A549 (cell line): ENCODE measurements around the gene ATAD5. TPM values are rescaled to one million over a fixed set of nuclear protein-coding genes. Genes with fewer than 3 reads are reported as not detected.
A peak's percentile ranks its signal among the peaks of the same experiment; 100 is the strongest.

ENCODE experiments used
- ATAC-seq, 2 experiments: fragments of 200-7000 bp in 1 of 2; fragments of >200 bp in 1 of 2; cut with Nextera tagmentation in 1 of 2; cut with Tn5 transposase in 1 of 2; 3 replicates each; pipeline versions ENCODE4 v1.8.0 to v1.9.1; 2018 to 2020; ENCODE audit warnings: mild to moderate bottlenecking in 1 of 2, moderate library complexity in 1 of 2
- CTCF ChIA-PET: fragments of 300-600 bp; sonication (Branson Sonifier 250); formaldehyde crosslinking; extraction: SDS; loops from one replicate; lab custom pipeline; 2021; ENCODE audit warnings: antibody characterized with exemption, inconsistent platforms; lab: Yijun Ruan, JAX
- POLR2A ChIA-PET: fragments of 350-600 bp; formaldehyde crosslinking; extraction: SDS; loops from one replicate; lab custom pipeline; 2021; ENCODE audit warnings: antibody characterized with exemption, inconsistent platforms; lab: Yijun Ruan, JAX
- DNase-seq, 2 experiments: peaks; one replicate each; pipeline versions ENCODE4 v3.0.0 to v3.0.0-alpha.2; 2011 to 2016; ENCODE audit warnings: low read depth in 1 of 2, low spot score in 1 of 2
- FAIRE-seq: peaks from 2 replicates; lab custom pipeline; 2011; peaks lifted over from hg19 to GRCh38; lab: Jason Lieb, UNC
- H3K27ac ChIP-seq, 2 experiments: fragments of >200 bp; sonication (Bioruptor Twin); formaldehyde crosslinking; 3 replicates each; pipeline ENCODE4 v1.5.1; 2016 to 2017
- H3K4me1 ChIP-seq: fragments of >200 bp; sonication (Bioruptor Twin); formaldehyde crosslinking; 3 replicates; pipeline ENCODE4 v1.6.1; 2016
- H3K4me2 ChIP-seq: fragments of >200 bp; sonication (Bioruptor Twin); formaldehyde crosslinking; 3 replicates; pipeline ENCODE4 v1.6.1; 2016
- H3K4me3 ChIP-seq: fragments of >200 bp; sonication (Bioruptor Twin); formaldehyde crosslinking; 3 replicates; pipeline ENCODE4 v1.5.1; 2016
- H3K9me3 ChIP-seq: fragments of >200 bp; sonication (Bioruptor Twin); formaldehyde crosslinking; 3 replicates; pipeline ENCODE4 v1.6.1; 2016
- CBX2 ChIP-seq: fragments of 200-600 bp; sonication (generic); IDR thresholded peaks from 2 replicates; pipeline ENCODE4 v1.6.1; 2016; ENCODE audit warnings: low read depth, mild to moderate bottlenecking, borderline replicate concordance
- FOSB ChIP-seq: fragments of 250-450 bp; sonication (Bioruptor Pico); IDR thresholded peaks from 2 replicates; pipeline ENCODE4 v1.5.0; 2020; ENCODE audit warnings: mild to moderate bottlenecking, moderate library complexity
- FOSL2 ChIP-seq, 2 experiments: fragments of 450-650 bp in 1 of 2; fragments of >200 bp in 1 of 2; sonication (Bioruptor Twin) in 1 of 2; formaldehyde crosslinking; IDR thresholded peaks; 2 replicates each; pipeline versions ENCODE4 v1.5.0 to v1.6.1; 2016 to 2020; ENCODE audit warnings: mild to moderate bottlenecking in 1 of 2, moderate library complexity in 1 of 2
- HDAC2 ChIP-seq: fragments of 200-600 bp; sonication (generic); IDR thresholded peaks from 2 replicates; pipeline ENCODE4 v1.6.1; 2016
- HES2 ChIP-seq: fragments of >200 bp; sonication (Bioruptor Twin); formaldehyde crosslinking; IDR thresholded peaks from 2 replicates; pipeline ENCODE4 v1.6.1; 2016
- HOXA7 ChIP-seq: fragments of 250-450 bp; sonication (Bioruptor Pico); IDR thresholded peaks from 2 replicates; pipeline ENCODE4 v1.5.0; 2020; ENCODE audit warnings: mild to moderate bottlenecking, moderate library complexity
- JUNB ChIP-seq: fragments of >200 bp; sonication (Bioruptor Twin); formaldehyde crosslinking; IDR thresholded peaks from 2 replicates; pipeline ENCODE4 v1.6.1; 2016
- KDM5A ChIP-seq: fragments of 200-600 bp; sonication (generic); IDR thresholded peaks from 2 replicates; pipeline ENCODE4 v1.6.1; 2016; ENCODE audit warnings: antibody characterized with exemption, mild to moderate bottlenecking
- MAFK ChIP-seq: fragments of 450-650 bp; IDR thresholded peaks from 2 replicates; pipeline ENCODE4 v1.6.1; 2014; ENCODE audit not compliant: partially characterized antibody
- MYC ChIP-seq: IDR thresholded peaks from 2 replicates; pipeline ENCODE4 v1.6.1; 2012; ENCODE audit warnings: mild to moderate bottlenecking, inconsistent platforms, low read length, improper control_type of control experiment, borderline replicate concordance
- PHF8 ChIP-seq: fragments of 200-600 bp; sonication (generic); IDR thresholded peaks from 2 replicates; pipeline ENCODE4 v1.6.1; 2016; ENCODE audit warnings: low read depth, mild to moderate bottlenecking, antibody characterized with exemption, moderate library complexity, borderline replicate concordance
- RARB ChIP-seq: fragments of 250-450 bp; sonication (Bioruptor Pico); IDR thresholded peaks from 2 replicates; pipeline ENCODE4 v1.8.0; 2021; ENCODE audit warnings: mild to moderate bottlenecking, moderate library complexity
- TP53 ChIP-seq: fragments of 250-450 bp; sonication (Bioruptor Pico); IDR thresholded peaks from 2 replicates; pipeline ENCODE4 v1.5.0; 2021; ENCODE audit warnings: mild to moderate bottlenecking, moderate library complexity
- ZC3H11A ChIP-seq: fragments of 450-650 bp; IDR thresholded peaks from 2 replicates; pipeline ENCODE4 v1.6.1; 2014; ENCODE audit warnings: antibody characterized with exemption, mild to moderate bottlenecking
- ZFP36 ChIP-seq: fragments of 450-650 bp; IDR thresholded peaks from 2 replicates; pipeline ENCODE4 v1.6.1; 2014; ENCODE audit warnings: borderline replicate concordance; ENCODE audit not compliant: partially characterized antibody
- WGBS: methylation state at CpG from one replicate; pipeline ENCODE4 v1.1.6; 2017; ENCODE audit errors: missing lambda C conversion rate; 5-methylcytosine and 5-hydroxymethylcytosine counted together
- polyA plus RNA-seq, 4 experiments: library from polyadenylated mRNA; depleted of rRNA in 3 of 4; stranded (reverse); fragments of >200 nt; fragmentation: RNase III in 1 of 4; extraction: RNeasy Plus Mini Kit Qiagen cat#74134 plus additional on column Dnase treatment in 1 of 4; gene quantifications; 2 replicates in 3 of 4; 3 replicates in 1 of 4; pipeline ENCODE4 v1.2.3, GENCODE V29; 2011 to 2017
- TF ChIP-seq, protein P1 (sequence below): fragments of 250-450 bp; sonication (Bioruptor Pico); IDR thresholded peaks from 2 replicates; pipeline ENCODE4 v1.5.0; 2021; ENCODE audit warnings: mild to moderate bottlenecking, moderate library complexity, borderline replicate concordance
- TF ChIP-seq, protein P2 (sequence below): IDR thresholded peaks from 2 replicates; pipeline ENCODE4 v1.6.1; 2012; ENCODE audit warnings: low read depth, borderline replicate concordance
- TF ChIP-seq, protein P3 (sequence below): fragments of >200 bp; sonication (Bioruptor Twin); formaldehyde crosslinking; IDR thresholded peaks from 3 replicates; pipeline ENCODE4 v1.5.1; 2016

The ATAD5 gene
- polyA plus RNA-seq, 2 of the 4 experiments (the other 2 are of a cell fraction), result 4.5 to 9.5 TPM

GRCh38 chr17:30869005-30869404 lies 37.2 kb downstream of the ATAD5 start:
- no peak overlapping the region for H3K27ac ChIP-seq
- ChIA-PET POLR2A (no interaction called here), CTCF (interaction anchor here (0.6 to 1.3 kb wide), 4 partner anchors 14 to 392 kb away, joined by 3 to 4 read pairs (median 3); partner anchors contain the start of gene GOSR1)
- no peaks in the 10 kb centered on the region for H3K4me1 ChIP-seq
- no peaks in the 10 kb centered on the region for H3K9me3 ChIP-seq
- DNase-seq (no peak), FAIRE-seq (no peak), ATAC-seq (no peak)
- WGBS, result 93% methylated on average over 6 of the region's 6 CpGs
- no peak overlapping the region for H3K4me3 ChIP-seq
- no peak for TF ChIP-seq JUNB
- TF ChIP-seq HES2, result no peak
- TF ChIP-seq HDAC2, result no peak
- TF ChIP-seq MYC, result no peak
- TF ChIP-seq MAFK, result peak; percentile 82
- no peak overlapping the region for H3K4me2 ChIP-seq

DNA sequence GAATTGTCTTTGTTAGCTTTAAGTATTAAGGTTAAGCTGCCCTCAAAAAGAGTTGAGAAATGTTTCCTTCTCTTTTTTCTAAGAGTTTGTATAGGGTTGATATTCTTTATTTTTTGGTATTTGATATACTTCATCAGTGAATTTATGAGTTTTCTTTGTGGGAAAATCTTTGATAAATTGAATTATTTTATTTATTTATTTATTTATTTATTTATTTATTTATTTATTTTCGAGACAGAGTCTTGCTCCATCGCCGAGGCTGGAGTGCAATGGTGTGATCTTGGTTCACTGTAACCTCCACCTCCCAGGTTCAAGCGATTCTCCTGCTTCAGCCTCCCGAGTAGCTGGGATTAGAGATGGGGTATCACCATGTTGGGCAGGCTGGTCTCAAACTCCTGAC lies 54.4 kb downstream of the ATAD5 start:
- Histone ChIP-seq H3K9me3 (no peaks in the 10 kb centered on the region), H3K4me3 (no peak overlapping the region)
- 89% methylated on average over 5 of the region's 5 CpGs for WGBS
- TF ChIP-seq HDAC2 (no peak), ZFP36 (no peak), CBX2 (no peak), KDM5A (no peak), ZC3H11A (peak; percentile 96)
- TF ChIP-seq, all 56 proteins: peak for 1
- no peak for ATAC-seq
- no peak for DNase-seq
- ChIA-PET CTCF (interaction anchor here (0.8 to 1.9 kb wide), 2 partner anchors 12 to 640 kb away, joined by 3 to 6 read pairs; no protein-coding TSS in a partner anchor), POLR2A (interaction anchor here (0.6 kb wide), 1 partner anchor 155 kb away, joined by 3 read pairs; no protein-coding TSS in a partner anchor)
- no peak overlapping the region for H3K27ac ChIP-seq
- no peaks in the 10 kb centered on the region for H3K4me1 ChIP-seq
- H3K4me2 ChIP-seq, result no peak overlapping the region
- FAIRE-seq, result no peak

DNA sequence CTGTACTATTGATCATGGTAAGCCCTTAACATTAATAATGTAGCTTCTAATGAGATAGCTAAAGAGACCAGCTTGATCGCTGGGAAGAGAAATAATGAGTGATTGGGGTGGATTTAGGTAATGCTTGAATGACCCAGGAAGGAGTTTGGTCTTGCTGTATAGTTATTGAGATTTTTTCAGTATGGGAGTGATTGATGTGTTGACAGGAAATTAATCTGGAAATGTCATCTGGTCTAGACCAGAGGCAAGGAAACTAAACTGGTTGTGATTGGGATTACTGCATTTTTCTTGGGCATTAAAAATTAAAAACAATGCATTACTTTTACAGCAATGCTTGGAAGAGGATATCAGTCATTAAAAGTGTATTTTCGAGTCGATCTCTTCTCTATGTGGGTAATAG lies 62.5 kb downstream of the ATAD5 start:
- no peak overlapping the region for H3K4me3 ChIP-seq
- ChIA-PET CTCF (interaction anchor here (0.7 to 2.1 kb wide), 4 partner anchors 10 to 41 kb away, joined by 3 to 8 read pairs (median 4); no protein-coding TSS in a partner anchor), POLR2A (interaction anchor here (1.2 kb wide), 1 partner anchor 12 kb away, joined by 4 read pairs; no protein-coding TSS in a partner anchor)
- ATAC-seq (no peak), FAIRE-seq (peak; percentile 87), DNase-seq (no peak)
- no peak for TF ChIP-seq HOXA7 (CRISPR knock-in tag)
- TF ChIP-seq, protein P1, sequence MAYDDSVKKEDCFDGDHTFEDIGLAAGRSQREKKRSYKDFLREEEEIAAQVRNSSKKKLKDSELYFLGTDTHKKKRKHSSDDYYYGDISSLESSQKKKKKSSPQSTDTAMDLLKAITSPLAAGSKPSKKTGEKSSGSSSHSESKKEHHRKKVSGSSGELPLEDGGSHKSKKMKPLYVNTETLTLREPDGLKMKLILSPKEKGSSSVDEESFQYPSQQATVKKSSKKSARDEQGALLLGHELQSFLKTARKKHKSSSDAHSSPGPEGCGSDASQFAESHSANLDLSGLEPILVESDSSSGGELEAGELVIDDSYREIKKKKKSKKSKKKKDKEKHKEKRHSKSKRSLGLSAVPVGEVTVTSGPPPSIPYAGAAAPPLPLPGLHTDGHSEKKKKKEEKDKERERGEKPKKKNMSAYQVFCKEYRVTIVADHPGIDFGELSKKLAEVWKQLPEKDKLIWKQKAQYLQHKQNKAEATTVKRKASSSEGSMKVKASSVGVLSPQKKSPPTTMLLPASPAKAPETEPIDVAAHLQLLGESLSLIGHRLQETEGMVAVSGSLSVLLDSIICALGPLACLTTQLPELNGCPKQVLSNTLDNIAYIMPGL, result no peak
- no peak for TF ChIP-seq CBX2
- TF ChIP-seq, protein P2, sequence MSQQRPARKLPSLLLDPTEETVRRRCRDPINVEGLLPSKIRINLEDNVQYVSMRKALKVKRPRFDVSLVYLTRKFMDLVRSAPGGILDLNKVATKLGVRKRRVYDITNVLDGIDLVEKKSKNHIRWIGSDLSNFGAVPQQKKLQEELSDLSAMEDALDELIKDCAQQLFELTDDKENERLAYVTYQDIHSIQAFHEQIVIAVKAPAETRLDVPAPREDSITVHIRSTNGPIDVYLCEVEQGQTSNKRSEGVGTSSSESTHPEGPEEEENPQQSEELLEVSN, result no peak
- no peak for TF ChIP-seq TP53 (CRISPR knock-in tag)
- TF ChIP-seq FOSL2 (IDR thresholded peaks at IDR 0.05), result no peak
- no peak for TF ChIP-seq FOSL2 (CRISPR knock-in tag; IDR thresholded peaks at IDR 0.05)
- no peak for TF ChIP-seq RARB (CRISPR knock-in tag)
- no peak for TF ChIP-seq PHF8
- no peak for TF ChIP-seq FOSB (CRISPR knock-in tag)
- TF ChIP-seq, protein P3, sequence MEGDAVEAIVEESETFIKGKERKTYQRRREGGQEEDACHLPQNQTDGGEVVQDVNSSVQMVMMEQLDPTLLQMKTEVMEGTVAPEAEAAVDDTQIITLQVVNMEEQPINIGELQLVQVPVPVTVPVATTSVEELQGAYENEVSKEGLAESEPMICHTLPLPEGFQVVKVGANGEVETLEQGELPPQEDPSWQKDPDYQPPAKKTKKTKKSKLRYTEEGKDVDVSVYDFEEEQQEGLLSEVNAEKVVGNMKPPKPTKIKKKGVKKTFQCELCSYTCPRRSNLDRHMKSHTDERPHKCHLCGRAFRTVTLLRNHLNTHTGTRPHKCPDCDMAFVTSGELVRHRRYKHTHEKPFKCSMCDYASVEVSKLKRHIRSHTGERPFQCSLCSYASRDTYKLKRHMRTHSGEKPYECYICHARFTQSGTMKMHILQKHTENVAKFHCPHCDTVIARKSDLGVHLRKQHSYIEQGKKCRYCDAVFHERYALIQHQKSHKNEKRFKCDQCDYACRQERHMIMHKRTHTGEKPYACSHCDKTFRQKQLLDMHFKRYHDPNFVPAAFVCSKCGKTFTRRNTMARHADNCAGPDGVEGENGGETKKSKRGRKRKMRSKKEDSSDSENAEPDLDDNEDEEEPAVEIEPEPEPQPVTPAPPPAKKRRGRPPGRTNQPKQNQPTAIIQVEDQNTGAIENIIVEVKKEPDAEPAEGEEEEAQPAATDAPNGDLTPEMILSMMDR, result no peak
- no peak overlapping the region for H3K27ac ChIP-seq
- 90% methylated on average over 3 of the region's 3 CpGs for WGBS
- H3K4me2 ChIP-seq, result no peak overlapping the region
- H3K4me1 ChIP-seq, result no peaks in the 10 kb centered on the region
- no peaks in the 10 kb centered on the region for H3K9me3 ChIP-seq
